NCI-H2227 treated with DMSO at 0.1 percent for 48 hours (cell line): ENCODE data around the gene PKHD1.

Experiments
- DNase-seq: peaks from one replicate; lab custom pipeline; 2025; lab: John Stamatoyannopoulos, UW

Gene PKHD1

GRCh38 chr6:51619042-51619799, 468.2 kb downstream of the PKHD1 start:
- no peak for DNase-seq

- DNase-seq: no peak
Measured at GRCh38 chr6:51618563-51618962, 468.9 kb downstream of the PKHD1 start.

GRCh38 chr6:51617751-51618150, 469.7 kb downstream of the PKHD1 start:
- no peak for DNase-seq

- DNase-seq: no peak
Measured at GRCh38 chr6:51616243-51616642, 471.2 kb downstream of the PKHD1 start.

- DNase-seq: no peak
Measured at GRCh38 chr6:51614725-51615124, 472.7 kb downstream of the PKHD1 start.

GRCh38 chr6:51613558-51613957, 473.9 kb downstream of the PKHD1 start:
- no peak for DNase-seq

GRCh38 chr6:51608932-51609331, 478.5 kb downstream of the PKHD1 start:
- no peak for DNase-seq

GRCh38 chr6:51608383-51608782, 479.0 kb downstream of the PKHD1 start:
- DNase-seq: no peak

GRCh38 chr6:51600514-51600913, 486.9 kb downstream of the PKHD1 start:
- DNase-seq: no peak

- DNase-seq: no peak
Measured at GRCh38 chr6:51598171-51598570, 489.2 kb downstream of the PKHD1 start.

- DNase-seq: no peak
Measured at GRCh38 chr6:51594981-51595380, 492.4 kb downstream of the PKHD1 start.

GRCh38 chr6:51585264-51585663, 502.1 kb downstream of the PKHD1 start:
- DNase-seq: no peak

- no peak for DNase-seq
Measured at GRCh38 chr6:51584163-51584562, 503.2 kb downstream of the PKHD1 start.

GRCh38 chr6:51578994-51579393, 508.4 kb downstream of the PKHD1 start:
- no peak for DNase-seq

- DNase-seq: no peak
Measured at GRCh38 chr6:51578362-51578761, 509.1 kb downstream of the PKHD1 start.

GRCh38 chr6:51574040-51574439, 513.4 kb downstream of the PKHD1 start:
- no peak for DNase-seq

GRCh38 chr6:51571168-51571567, 516.2 kb downstream of the PKHD1 start:
- DNase-seq: no peak

- no peak for DNase-seq
Measured at GRCh38 chr6:51570168-51570921, 517.1 kb downstream of the PKHD1 start.

GRCh38 chr6:51569594-51569993, 517.8 kb downstream of the PKHD1 start:
- DNase-seq: no peak

- DNase-seq: no peak
Measured at GRCh38 chr6:51568771-51569170, 518.6 kb downstream of the PKHD1 start.

GRCh38 chr6:51565472-51565871, 521.9 kb downstream of the PKHD1 start:
- no peak for DNase-seq
